Stimulated activated CD8-positive, alpha-beta memory T cell treated with anti-CD3 and anti-CD28 coated beads, Interleukin-2, amount 100 ng/mL, for 48 hours (primary cell): ENCODE data around the gene PDE7B.

Experiments
- DNase-seq, 2 donors: peaks; one replicate each; pipeline ENCODE4 v3.0.0-alpha.2; 2020; ENCODE audit warnings: low read depth in 2 of 2

PDE7B gene

DNA sequence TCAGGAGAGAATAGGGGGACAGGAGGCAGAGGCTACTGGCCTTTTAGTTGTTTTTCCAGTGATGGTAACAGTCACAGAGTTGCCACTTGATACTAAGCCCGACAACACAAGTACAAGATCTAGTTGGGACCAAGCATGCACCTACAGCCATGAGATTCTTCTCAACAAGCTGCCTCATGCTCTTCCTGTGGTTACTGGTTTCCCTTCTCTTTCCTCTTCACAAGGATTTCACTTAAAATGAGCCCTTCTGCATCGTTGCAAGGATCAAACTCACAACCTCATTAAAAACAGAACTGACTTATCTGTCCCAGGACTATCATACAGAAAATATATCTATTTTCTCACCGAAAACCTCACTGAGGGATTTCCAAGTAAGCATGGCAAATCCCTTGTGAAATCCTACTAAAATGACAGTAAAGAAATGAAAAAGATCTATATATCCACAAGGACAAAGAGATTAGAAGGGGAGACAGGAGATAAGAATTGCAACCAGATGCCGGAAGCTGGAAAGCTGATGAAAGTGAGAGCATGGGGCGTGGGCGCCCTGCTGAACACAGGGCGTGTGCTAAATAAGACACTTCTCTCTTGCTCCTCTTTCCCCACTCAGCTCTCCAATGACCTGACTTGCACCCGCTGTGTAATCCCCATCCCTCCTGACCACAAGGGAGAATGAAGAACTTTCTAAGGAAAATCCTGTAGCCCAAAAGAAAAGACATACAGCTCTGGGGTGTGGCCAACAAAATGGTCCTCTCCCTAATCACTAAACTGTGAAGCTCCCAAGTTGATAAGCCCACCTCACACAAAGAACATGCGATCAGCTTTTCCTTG is 385.2 kb downstream of the PDE7B start:
- no peak for DNase-seq

DNA sequence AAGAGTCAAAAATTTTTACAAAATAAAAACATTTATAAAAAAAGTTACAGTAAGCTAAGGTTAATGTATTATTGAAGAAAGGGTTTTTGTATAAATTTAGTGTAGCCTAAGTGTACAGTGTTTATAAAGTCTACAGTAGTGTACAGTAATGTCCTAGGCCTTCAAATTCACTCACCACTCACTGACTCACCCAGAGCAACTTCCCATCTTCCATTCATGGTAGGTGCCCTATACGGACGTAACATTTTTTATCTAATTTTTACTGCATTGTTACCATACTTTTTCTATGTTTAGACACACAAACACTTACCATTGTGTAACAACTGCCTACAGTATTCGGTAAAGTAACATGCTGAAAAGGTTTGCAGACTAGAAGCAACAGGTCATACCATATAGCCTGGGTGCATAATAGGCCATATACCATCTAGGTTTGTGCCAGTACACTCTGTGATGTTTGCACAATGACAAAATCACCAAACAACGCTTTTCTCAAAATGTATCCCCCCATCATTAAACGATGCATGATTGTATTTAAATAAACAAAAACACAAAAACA is 392.6 kb downstream of the PDE7B start:
- DNase-seq, result no peak
